ENCODE results near the gene SELENOP.
"Not testable (repeated sequence)": the region's sequence is repeated elsewhere in the genome, so short reads cannot be mapped to it uniquely, and the experiment has no call there.

SELENOP gene

DNA sequence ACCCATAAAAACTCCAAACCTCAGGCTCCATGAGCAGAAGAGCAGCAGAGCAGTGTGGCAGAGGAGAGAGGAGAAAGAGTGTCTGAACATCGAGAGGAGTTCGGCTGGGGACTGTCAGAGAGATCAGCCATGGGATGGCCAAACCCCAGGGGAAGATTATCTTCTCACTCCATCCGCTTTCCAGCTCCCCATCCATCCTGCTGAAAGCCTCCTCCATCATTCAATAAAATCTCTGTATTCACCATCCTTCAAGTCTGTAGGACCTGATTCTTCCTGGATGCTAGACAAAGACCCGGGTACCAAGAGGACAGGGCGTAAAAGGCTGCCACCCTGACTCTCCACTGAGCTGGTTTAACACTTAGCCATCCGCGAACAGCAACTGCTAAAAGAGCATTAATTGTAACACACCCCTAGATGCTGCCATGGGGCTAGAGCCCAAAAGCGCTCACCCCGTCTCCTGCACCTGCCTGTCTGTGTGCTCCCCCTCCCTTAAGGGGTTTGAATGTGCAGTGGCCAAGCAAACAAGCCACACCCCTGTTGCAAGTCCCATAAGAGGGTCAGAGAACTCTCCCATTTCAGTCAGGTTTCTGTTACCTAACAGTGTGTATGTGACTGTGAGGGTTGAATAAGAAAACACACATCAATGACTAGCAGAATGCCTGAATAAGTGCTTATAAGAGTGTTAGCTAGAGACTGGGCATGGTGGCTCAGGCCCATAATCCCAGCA is 13.9 kb upstream of the SELENOP start:
- no peak for DNase-seq

DNA sequence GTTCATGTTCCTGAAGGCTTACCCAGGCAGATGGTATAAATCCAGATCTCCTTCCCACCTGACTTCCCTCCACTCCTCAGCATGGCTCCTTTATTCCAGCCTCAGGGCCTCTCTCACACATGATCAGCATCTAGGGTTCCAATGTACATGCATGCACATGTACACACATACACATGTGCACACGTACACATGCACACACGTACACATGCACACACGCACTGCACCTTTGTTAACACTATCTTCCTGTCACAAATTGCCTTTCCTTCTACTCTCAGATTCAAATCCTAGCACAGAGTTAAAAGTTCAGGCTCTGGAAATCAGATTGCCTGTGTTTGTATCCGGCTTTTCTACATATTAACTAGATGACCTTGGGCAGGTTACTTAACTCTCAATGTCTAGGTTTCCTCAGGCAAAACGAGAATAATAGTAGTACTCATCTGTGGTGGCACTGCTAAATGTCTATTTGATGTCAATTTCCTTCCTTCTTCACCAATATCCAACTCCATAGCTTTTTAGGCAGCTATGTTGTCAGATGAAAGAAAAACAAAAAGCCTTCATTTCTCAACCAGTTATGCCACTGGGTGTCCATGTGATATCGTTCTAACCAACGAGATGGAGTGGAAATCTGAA is 12.8 kb upstream of the SELENOP start:
- DNase-seq = no peak

DNA sequence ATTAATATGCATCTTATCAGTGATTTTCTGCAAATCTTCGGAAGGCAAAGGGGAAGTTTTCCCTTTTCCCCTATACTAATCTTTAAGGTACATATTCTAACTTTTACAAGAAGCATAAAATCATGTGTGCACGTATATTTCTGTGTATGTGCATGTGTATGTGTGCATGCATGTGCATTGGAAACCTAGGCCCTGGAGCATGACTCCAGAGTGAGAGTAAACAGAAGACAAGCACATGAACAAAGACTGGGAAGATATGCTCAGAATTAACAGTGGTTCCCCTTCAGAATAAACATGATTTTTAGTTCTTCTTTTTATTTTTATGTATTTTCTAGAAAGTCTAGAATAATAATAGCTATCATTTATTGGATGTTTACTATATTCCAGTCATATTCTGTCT is 10.9 kb upstream of the SELENOP start:
- DNase-seq = no peak

DNA sequence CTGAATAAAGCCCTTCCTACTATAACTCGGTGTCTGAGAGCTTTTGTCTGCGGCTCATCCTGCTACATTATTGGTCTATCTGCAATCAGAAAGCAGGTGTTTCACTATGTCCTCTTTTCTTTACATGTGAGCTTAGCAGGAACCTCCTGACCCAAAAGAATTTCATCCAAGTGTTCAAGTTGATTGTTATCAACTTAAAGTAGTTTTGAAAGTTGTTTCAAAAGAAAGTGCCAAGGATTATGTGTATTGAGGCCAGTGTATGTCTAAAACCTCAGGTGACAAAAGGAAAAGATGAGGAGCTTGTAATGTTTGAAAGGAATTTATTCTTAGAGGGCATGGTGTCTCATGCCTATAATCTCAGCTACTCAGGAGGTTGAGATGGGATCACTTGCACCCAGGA is 8.1 kb upstream of the SELENOP start:
- no peak for DNase-seq

DNA sequence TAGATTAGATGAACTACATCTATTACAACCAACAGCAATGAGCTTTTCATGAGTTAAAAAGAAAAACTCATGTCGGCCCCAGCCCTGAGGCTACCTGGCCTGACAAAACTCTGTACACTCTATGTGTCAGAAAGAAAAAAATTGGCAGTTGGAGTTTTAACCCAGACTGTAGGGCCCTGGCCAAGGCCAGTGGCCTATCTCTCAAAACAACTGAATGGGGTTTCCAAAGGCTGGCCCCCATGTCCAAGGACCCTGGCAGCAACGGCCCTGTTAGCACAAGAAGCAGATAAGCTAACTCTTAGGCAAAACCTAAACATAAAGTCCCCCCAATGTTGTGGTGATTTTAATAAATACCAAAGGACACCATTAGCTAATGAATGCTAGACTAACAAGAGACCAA is 4.9 kb upstream of the SELENOP start:
- not testable (repeated sequence) for DNase-seq

DNA sequence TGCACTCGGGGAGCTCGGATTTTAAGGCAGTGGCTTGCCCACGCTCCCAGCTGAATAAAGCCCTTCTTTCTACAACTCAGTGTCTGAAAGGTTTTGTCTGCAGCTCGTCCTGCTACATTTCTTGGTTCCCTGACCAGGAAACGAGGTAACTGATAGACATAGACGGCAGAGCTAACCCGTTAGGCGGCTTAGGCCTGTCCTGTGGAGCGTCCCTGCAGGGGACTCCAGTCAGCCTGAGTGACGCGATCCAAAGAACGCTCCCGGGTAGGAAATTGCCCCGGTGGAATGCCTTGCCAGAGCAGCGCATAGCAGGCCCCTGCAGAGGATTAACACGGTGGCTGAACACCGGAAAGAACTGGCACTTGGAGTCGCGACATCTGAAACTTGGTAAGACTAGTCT is 1.8 kb upstream of the SELENOP start:
- no peak for DNase-seq

DNA sequence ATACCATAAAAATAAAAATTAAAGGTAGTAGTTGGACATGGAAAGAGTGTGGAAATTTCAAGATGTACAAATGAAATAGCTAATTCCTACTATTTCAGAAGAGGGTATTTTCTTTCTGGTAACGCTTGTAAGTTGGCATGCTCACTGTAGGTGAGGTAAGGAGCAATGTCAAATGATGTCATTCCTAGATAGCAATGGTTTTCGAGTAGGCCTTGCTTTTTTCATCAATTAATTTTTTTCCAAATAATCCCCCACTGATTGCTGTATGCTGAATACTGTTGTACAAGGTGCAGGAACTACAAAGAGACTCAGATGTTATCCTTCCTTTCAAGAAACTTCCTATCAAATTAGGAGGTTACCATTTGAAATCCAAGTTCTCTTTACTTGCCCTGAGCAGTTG is 928 bp upstream of the SELENOP start:
- DNase-seq = no peak

DNA sequence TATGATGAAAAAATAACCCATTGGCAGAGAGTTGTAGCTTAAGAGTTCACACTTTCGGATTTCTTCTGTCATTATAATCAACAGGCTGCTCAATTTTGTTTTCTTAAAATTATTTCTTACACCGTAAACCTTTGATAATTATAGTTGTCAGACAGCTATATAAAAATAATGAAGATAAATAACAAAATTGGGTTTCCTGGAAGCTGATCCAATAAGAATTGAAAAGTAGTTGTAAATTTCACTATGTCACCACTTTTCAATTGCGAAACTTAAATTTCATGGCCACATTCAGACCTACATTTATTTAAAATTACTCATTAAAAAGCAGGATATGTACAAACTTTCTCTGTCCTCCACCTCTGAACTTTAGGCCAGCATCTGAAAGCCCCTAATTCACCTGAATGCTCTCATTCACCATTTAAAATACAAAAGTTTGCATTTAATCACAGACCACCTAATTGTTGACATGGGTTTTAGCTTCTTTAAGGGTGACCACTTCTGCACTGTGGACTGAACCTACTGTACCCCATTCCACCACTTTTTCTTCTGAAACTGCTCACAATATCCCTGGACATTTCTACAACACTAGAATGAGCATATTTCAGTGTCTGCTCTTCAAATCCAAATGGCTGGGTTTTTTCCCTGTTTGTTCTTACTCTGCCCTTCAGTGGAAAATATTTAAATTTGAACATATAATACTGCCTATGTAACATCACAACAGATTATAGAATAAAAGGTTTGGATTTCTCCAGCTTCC is 680 bp downstream of the SELENOP start:
- DNase-seq = no peak

DNA sequence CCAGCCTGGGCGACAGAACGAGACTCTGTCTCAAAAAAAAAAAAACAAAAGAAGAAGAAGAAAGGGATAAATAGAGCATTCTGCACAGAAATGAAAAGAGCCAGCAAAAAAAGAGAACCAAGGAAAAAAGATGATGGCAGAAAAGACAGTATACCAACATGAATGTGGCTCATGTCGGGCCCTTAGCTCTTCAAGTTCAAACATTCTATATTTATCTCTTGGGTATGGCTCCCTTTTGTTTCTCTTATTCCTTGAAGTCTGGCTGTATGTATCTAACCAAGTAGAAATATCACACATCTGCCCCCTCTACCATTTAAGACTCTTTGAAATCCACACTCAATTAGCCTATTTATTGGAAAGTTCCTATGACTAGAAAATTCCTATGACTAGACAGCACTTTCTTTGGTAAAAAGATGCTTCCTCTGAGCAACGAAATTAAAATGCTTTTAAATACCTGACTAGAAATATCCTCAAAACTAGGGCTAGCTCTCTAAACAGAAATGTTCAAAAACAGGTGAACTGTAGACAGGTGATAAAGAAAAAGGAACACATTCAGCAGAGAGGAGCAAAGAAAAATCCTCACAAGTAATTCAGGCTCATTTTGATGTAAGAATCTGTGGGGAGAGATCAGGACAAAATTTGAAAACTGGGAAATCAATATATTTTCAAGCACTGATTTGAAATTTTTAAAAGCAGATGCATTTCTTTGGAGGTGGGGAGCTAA is 2.6 kb downstream of the SELENOP start:
- no peak for DNase-seq

DNA sequence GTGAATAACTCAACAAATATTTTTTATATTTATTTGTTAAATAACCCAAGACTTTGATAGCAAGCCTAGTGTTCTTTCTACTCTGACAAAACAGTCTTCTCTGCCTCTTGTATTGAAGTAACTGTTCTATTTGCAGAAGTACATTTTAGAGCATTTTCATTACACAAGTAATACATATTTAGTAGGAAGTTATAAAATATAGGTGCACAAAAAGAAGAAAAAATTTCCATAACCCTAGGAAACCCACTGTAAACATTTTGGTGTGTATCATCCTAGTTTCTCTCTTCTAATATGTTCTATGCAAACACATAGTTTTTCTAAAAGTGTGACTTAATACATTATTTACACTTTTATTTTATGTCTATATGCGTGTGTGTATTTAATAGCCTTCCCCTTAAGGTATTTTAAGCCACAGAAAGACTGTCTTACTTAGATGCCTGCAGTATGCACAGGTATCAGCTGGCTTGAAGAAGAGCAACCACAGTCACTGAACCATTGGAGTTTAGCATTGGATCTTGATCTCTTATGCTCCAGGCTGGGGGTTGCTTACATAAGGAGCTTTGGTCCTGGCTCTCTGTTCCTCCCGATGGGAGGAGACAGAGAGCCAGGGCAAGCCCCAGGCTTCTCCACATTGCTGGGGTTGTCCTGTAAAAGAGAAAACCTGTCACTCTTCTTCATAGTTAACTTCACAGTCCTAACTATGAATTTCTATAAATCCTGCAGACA is 3.8 kb downstream of the SELENOP start:
- DNase-seq = no peak

DNA sequence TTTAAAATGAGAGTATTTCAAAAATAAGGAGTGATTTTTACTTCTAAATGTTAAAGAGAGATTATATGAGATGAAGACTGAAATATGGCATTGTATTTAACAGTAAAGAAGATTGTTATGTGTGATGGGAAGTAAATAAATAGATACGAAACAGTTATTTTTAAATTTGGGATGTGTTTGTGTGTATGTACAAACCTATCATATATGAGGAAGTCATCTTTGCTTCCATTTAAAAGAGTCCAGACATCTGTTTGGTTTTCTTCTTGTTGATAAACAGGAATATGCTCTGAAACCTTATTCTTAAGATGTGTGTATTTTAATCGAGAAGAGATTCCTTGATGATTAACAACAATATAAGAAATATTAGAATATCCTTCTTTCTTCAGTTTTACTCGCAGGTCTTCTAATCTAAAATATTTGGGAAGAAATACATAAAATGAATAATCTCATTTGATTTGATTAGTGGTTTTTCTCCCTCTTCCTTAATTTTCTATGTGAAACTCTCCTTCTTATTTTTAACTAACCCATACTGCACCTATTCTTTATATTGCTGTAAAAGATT is 4.9 kb downstream of the SELENOP start:
- no peak for DNase-seq

DNA sequence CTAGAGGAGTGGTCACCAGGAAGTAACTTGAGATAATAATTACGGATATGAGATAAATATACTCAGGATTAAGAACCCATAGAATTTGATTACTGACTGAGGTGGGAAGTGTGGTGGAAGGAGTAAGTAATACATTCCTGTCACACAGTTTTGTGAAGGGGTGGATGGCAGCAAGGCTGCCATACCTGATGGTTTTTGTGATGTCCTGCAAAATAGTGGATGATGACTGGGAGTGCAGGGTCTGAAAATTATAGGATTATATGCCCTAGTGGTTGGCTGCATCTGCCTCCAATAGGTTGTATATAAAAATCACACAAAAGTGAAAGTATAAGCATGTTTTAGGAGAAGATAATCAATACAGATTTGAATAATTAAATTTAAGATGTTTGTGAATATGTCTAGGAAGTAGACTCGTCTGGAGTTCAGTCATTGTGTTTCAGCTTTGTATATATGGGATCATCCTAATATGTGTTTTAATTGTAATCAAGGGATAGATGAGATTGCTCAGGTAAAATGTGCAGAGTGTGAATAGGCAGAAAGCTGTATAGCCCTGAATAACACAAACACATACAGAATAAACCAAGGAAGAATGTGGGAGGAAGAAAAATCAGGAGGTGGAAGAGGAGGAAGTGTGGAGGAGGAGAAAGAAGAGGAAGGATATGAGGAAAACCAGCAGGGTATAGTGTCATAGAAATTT is 5.5 kb downstream of the SELENOP start:
- no peak for DNase-seq

DNA sequence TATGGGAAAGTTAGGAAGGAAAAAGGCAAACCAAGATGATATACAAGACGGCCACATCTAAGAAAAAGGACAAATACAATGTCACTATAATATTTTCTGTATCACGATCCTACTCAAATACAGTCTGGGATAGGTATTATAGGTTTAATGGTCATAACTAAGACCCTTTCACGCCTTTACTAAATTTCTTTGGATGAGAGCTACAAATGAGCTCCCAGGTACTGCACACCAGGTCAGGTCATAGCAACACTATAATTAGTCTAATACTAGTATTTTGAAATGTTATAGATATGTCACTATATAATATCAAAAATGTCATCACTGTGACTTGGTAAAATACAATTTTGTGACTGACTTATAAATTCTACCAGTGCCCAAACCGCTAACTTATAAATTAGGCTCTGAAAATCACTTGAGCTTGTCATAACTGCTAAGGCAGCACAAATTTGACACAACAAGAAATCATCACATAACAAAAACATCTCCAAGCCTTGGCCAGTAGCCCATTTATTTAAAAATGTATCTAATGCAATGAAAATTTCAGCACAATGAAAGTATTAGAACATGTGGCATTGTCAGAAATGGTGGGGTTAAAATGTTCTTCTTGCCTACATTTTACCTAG is 6.9 kb downstream of the SELENOP start:
- DNase-seq = no peak

DNA sequence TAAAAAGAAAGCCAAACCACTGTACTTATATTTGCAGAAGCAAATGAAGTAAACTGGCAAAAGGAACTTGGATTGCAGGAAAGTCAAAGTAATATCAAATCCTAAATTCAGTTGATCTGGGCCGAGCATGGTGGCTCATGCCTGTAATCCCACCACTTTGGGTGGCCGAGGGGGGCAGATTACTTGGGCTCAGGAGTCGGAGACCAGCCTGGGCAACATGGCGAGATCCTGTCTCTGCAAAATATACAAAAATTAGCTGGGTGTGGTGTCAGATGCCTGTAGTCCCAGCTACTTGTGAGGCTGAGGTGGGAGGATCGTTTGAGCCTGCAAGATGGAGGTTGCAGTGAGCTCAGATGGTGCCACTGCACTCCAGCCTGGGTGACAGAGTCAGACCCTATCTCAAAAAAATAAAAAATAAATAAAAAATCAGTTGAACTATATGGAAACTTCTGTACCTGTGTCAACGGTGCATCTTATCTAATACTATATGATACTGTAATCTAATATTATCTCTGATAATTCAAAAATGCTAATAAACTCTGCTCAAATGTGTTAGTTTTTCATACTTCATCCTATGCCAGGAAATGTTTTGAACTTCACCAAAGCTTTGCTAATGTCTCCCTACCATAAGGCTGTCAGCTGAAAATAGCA is 10.1 kb downstream of the SELENOP start:
- DNase-seq = no peak

DNA sequence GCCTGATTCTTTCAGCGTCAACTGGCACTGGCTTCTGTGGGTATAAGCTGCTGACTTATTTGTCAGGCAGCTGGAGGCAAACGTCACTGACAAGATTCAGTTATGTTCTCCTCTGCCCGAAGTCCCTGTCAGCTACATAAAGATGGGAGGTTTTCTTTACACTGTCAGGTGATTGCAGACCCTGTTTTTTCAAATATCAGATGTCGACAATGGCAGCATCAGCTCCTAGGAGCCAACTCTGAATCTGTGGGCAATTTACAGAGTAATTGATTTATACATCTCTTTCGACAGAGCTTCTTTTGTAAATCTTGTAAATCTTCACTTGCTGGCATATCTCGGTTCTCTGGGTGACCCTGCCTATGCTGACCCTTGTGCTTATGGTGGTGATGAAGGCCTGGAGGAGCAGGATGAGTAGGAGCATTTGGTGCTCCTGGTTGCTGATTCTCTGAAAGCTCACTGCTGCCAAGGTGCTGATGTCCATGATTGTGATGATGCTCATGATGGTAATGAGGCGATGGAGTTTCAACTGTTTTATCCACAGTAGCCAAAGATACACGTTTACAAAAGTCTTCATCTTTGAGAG is 10.9 kb downstream of the SELENOP start:
- DNase-seq = no peak

DNA sequence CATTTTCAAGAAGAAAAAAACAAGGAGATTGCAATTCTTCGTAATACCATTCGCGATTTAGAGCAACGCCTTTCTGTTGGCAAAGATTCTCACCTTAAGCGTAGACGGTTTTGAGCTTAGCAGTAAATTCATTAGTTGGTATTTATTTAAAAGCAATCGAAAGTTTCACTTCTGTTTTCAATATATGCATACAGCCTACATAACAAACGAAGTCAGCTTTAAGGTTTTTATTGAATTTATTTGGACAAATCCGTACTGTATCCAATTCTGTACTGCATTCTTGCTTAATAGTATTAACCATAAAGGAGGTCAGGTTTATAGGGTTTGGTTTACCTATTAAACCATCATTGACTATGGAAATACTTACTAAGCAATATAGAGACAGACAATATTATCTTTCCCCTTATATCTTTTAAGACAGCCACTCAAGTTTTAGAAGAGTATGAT is 12.0 kb downstream of the SELENOP start:
- no peak for DNase-seq

DNA sequence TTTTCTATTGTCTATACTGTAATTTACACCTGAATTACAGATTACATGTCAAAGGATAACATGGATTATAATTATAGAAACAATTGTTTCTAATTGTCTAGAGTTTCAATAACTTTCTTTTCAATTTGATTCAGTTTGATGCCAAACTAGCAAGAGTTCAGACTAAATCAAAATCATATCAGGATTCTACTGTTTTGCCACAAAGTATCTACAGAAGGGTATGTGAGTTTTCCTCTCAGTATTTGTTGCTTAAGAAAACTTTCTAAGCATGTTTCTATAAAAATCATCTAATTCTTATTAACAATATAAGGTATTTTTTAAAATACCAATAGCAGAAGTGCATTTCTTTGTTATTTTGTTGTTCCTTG is 12.5 kb downstream of the SELENOP start:
- DNase-seq = no peak

DNA sequence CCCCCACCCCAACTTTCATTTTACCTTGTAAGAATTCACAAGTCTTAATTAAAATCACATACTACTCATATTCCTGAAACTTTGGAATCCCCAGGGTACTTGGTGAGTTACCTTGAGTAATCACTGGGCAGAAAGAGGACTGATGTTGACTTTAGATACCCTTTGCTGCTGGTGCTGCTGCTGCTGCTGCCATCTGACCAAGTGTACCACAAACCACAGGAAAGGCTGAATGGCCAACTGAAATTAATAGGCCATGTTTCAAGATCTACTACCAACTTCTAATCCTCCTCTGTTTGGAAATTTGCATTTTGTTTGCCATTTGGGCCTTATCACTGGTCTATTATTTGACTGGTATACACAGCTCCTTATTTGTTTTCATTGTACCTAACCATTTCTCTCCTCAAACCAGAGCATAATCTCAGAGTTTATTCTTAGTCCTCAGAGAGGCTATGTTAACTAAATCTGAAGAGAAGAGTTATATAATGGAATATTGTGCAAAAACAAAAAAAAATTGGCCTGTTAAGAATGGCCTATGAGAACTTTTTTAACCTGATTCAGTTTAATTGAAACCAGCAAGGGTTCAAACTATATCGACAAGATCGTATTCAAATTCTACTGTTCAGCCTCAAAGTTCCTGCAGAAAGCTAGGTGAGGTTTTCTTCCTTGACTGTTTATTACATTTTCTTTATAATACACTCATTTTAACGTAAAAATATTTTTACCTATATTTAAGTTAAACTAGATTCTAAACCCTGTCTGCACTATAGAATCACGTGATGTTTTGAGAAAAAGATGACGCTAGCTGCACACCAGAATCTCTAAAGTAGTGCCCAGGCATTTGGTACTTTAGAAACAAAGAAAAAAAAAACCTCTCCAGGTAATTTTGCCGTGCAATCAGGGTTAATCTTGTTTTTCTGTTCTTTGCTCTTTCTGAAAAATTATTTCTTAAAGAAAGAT is 13.1 kb downstream of the SELENOP start:
- DNase-seq = no peak

DNA sequence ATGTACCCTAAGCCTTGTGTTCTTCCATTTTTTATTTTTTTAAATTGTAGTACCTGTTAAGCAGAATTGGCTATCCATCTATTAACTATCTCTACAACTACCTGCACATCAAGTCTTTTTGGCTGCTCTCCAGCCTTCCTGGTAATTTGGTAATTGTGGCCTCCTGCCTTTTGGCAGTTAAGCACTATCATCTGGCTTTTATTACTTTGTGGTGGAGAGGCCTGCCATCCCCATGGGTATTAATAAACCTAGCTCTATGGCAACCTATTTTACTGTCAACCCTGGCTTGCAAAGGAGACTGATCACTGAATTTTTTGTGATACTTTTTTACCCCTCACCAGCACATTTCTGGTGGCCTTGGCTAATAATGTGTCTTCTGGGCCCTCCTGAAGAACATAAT is 20.5 kb downstream of the SELENOP start:
- peak; percentile 34 for DNase-seq
